Adrenal gland (tissue), 5 donors: ENCODE results near the gene CCNH.

Experiments
- CTCF ChIP-seq, 6 experiments: fragments of 450-650 bp in 4 of 6; fragments of 200-600 bp in 2 of 6; sonication (generic) in 1 of 6; IDR thresholded peaks; 1 replicate in 5 of 6; 2 replicates in 1 of 6; pipeline versions ENCODE4 v1.5.1 to v1.8.0; 2016 to 2021; ENCODE audit warnings: antibody characterized with exemption in 6 of 6, mild to moderate bottlenecking in 2 of 6, moderate library complexity in 1 of 6
- POLR2A ChIP-seq, 2 donors: fragments of 450-650 bp; IDR thresholded peaks; one replicate each; pipeline ENCODE4 v1.6.1; 2017; ENCODE audit warnings: antibody characterized with exemption in 2 of 2, mild to moderate bottlenecking in 2 of 2, moderate library complexity in 1 of 2
- donor health status: DM: no; HTN: no; CAD: no.

GRCh38 chr5:87432460-87432859 lies 19.7 kb upstream of the CCNH start:
- TF ChIP-seq POLR2A (IDR thresholded peaks at IDR 0.05) (no peak), CTCF (IDR thresholded peaks at IDR 0.05) (no peak)
